ENCODE results near the gene SPIB.

Gene SPIB

GRCh38 chr19:50377051-50377461 lies 41.7 kb upstream of the SPIB start:
- ATAC-seq: peak; percentile 34
- TF ChIP-seq CSRNP3 (CRISPR knock-in tag; IDR thresholded peaks at IDR 0.05) (no peak), ZNF70 (CRISPR knock-in tag; IDR thresholded peaks at IDR 0.05) (no peak), ZNF565 (CRISPR knock-in tag; conservative IDR thresholded peaks at IDR 0.05; ENCODE audit: low read depth) (no peak), GLIS3 (CRISPR knock-in tag; IDR thresholded peaks at IDR 0.05) (no peak), CREB5 (CRISPR knock-in tag; IDR thresholded peaks at IDR 0.05; ENCODE audit: low read depth) (no peak), ESRRG (CRISPR knock-in tag; IDR thresholded peaks at IDR 0.05) (no peak), PATZ1 (CRISPR knock-in tag; IDR thresholded peaks at IDR 0.05; ENCODE audit: borderline replicate concordance) (no peak), CSDC2 (CRISPR knock-in tag; IDR thresholded peaks at IDR 0.05) (no peak), OSR1 (CRISPR knock-in tag; IDR thresholded peaks at IDR 0.05) (no peak)

GRCh38 chr19:50377517-50377916 lies 41.2 kb upstream of the SPIB start:
- ATAC-seq: no peak
- TF ChIP-seq OSR1 (CRISPR knock-in tag; IDR thresholded peaks at IDR 0.05) (no peak), ZFP3 (CRISPR knock-in tag; IDR thresholded peaks at IDR 0.05) (no peak), BACH2 (CRISPR knock-in tag; IDR thresholded peaks at IDR 0.05; ENCODE audit: borderline replicate concordance) (no peak)

- no peak for ATAC-seq
- TF ChIP-seq CREB5 (CRISPR knock-in tag; IDR thresholded peaks at IDR 0.05; ENCODE audit: low read depth) (no peak), PPARA (CRISPR knock-in tag; IDR thresholded peaks at IDR 0.05; ENCODE audit: borderline replicate concordance) (no peak), ZFP3 (CRISPR knock-in tag; IDR thresholded peaks at IDR 0.05) (no peak), CSRNP3 (CRISPR knock-in tag; IDR thresholded peaks at IDR 0.05) (no peak), GLIS3 (CRISPR knock-in tag; IDR thresholded peaks at IDR 0.05) (no peak)
Observed at GRCh38 chr19:50378169-50378862, 40.4 kb upstream of the SPIB start.

GRCh38 chr19:50378863-50379236 lies 39.9 kb upstream of the SPIB start:
- ATAC-seq: no peak

GRCh38 chr19:50379602-50380001 lies 39.1 kb upstream of the SPIB start:
- TF ChIP-seq TCF4 (CRISPR knock-in tag; IDR thresholded peaks at IDR 0.05; ENCODE audit: borderline replicate concordance) (no peak), POU6F1 (CRISPR knock-in tag; IDR thresholded peaks at IDR 0.05; ENCODE audit: borderline replicate concordance, low read depth) (no peak), ZFP30 (CRISPR knock-in tag; IDR thresholded peaks at IDR 0.05) (no peak), ISL1 (CRISPR knock-in tag; IDR thresholded peaks at IDR 0.05) (no peak), ZNF70 (CRISPR knock-in tag; IDR thresholded peaks at IDR 0.05) (no peak), BACH2 (CRISPR knock-in tag; IDR thresholded peaks at IDR 0.05; ENCODE audit: borderline replicate concordance) (no peak), RARB (CRISPR knock-in tag; IDR thresholded peaks at IDR 0.05) (no peak), CSDC2 (CRISPR knock-in tag; IDR thresholded peaks at IDR 0.05) (no peak), CREB5 (CRISPR knock-in tag; IDR thresholded peaks at IDR 0.05; ENCODE audit: low read depth) (no peak), ZNF565 (CRISPR knock-in tag; conservative IDR thresholded peaks at IDR 0.05; ENCODE audit: low read depth) (no peak)
- ATAC-seq: no peak

More at GRCh38 chr19:50378863-50379236, 39.9 kb upstream of the SPIB start:
- no peak for TF ChIP-seq ARNTL (CRISPR knock-in tag; IDR thresholded peaks at IDR 0.05; ENCODE audit: borderline replicate concordance, low read depth)
